Natural killer cell (primary cell): ENCODE data around the gene NFATC3. TPM values are rescaled to one million over a fixed set of nuclear protein-coding genes. Genes with fewer than 3 reads are reported as not detected.
"Not testable (repeated sequence)": the region's sequence is repeated elsewhere in the genome, so short reads cannot be mapped to it uniquely, and the experiment has no call there.

Source experiments
- ATAC-seq, 3 donors: fragments of 150-1000 bp in 2 of 3; fragments of 200-7000 bp in 1 of 3; cut with Tn5 transposase; 1 replicate in 1 of 3; 2 replicates in 2 of 3; pipeline ENCODE4 v1.10.0; 2021; ENCODE audit warnings: mild to moderate bottlenecking in 2 of 3, moderate library complexity in 2 of 3
- DNase-seq, 2 donors: peaks; one replicate each; pipeline versions ENCODE4 v3.0.0 to v3.0.0-alpha.2; 2013 to 2021; ENCODE audit warnings: mixed read lengths in 1 of 2
- H3K27ac ChIP-seq: one replicate; pipeline ENCODE4 v1.5.1; 2013; ENCODE audit warnings: mild to moderate bottlenecking, low read length
- H3K27me3 ChIP-seq: one replicate; pipeline ENCODE4 v1.6.1; 2013; ENCODE audit warnings: low read length; ENCODE audit not compliant: control insufficient read depth, insufficient read depth
- H3K36me3 ChIP-seq: one replicate; pipeline ENCODE4 v1.6.1; 2013; ENCODE audit warnings: low read length; ENCODE audit not compliant: control insufficient read depth, insufficient read depth
- H3K4me1 ChIP-seq: one replicate; pipeline ENCODE4 v1.6.1; 2013; ENCODE audit warnings: low read length; ENCODE audit not compliant: control insufficient read depth, insufficient read depth
- H3K4me3 ChIP-seq: one replicate; pipeline ENCODE4 v1.5.1; 2013; ENCODE audit warnings: low read length
- H3K9me3 ChIP-seq: one replicate; pipeline ENCODE4 v1.6.1; 2013; ENCODE audit warnings: low read length; ENCODE audit not compliant: control insufficient read depth, insufficient read depth
- H3K27ac Mint-ChIP-seq, 2 donors: one replicate each; pipeline ENCODE4 v1.8.0; 2022; ENCODE audit warnings: mild to moderate bottlenecking in 2 of 2, mixed read lengths in 2 of 2, moderate library complexity in 1 of 2
- H3K27me3 Mint-ChIP-seq, 2 donors: one replicate each; pipeline ENCODE4 v1.8.0; 2022; ENCODE audit warnings: low read depth in 2 of 2, mixed read lengths in 2 of 2
- H3K36me3 Mint-ChIP-seq: one replicate; pipeline ENCODE4 v1.8.0; 2022; ENCODE audit warnings: mixed read lengths
- H3K4me1 Mint-ChIP-seq, 2 donors: one replicate each; pipeline ENCODE4 v1.8.0; 2022; ENCODE audit warnings: mixed read lengths in 2 of 2
- H3K4me3 Mint-ChIP-seq: one replicate; pipeline ENCODE4 v1.8.0; 2022; ENCODE audit warnings: mild to moderate bottlenecking, moderate library complexity, mixed read lengths
- H3K9me3 Mint-ChIP-seq, 2 donors: one replicate each; pipeline ENCODE4 v1.8.0; 2022; ENCODE audit warnings: mixed read lengths in 2 of 2
- CTCF ChIP-seq: fragments of 200-600 bp; IDR thresholded peaks from one replicate; pipeline ENCODE4 v1.8.0; 2022; ENCODE audit warnings: antibody characterized with exemption
- WGBS: methylation state at CpG from one replicate; pipeline ENCODE4 v1.1.7; 2013; ENCODE audit warnings: missing lambda C conversion rate; ENCODE audit not compliant: insufficient coverage; 5-methylcytosine and 5-hydroxymethylcytosine counted together
- intact Hi-C: fragments of 100-400 bp; cut with micrococcal nuclease; formaldehyde crosslinking; loops from one replicate; pipeline ENCODE4 v1.14.2; 2022
- total RNA-seq, 4 donors: library from RNA; stranded (reverse); fragments of 120-200 nt in 1 of 4; gene quantifications; one replicate each; pipeline versions ENCODE4 v1.2.3 to v1.2.4, GENCODE V29; 2013 to 2022

Gene NFATC3
- total RNA-seq, 3 donors from 2014 or later (not counting 1 experiment from before 2014, with no cell fraction given), result 241 to 282 (median 263) TPM

GRCh38 chr16:68097088-68097487, 11.9 kb downstream of the NFATC3 start:
- no peak for ATAC-seq
- no peaks in the 10 kb centered on the region for H3K36me3 Mint-ChIP-seq
- no peaks in the 10 kb centered on the region for H3K27me3 ChIP-seq
- no peak overlapping the region for H3K4me3 ChIP-seq
- peaks cover 50% of the 10 kb centered on the region for H3K4me1 ChIP-seq
- no peaks in the 10 kb centered on the region for H3K36me3 ChIP-seq
- H3K4me1 Mint-ChIP-seq, result peaks cover 68 to 73% of the 10 kb centered on the region in 2 donors
- intact Hi-C loops, result loop anchor here (10.0 kb wide), 1 partner anchor 48 kb away; no protein-coding TSS in a partner anchor
- peak overlapping the region; percentile 15 for H3K4me3 Mint-ChIP-seq
- H3K27ac ChIP-seq, result no peak overlapping the region
- no peaks in the 10 kb centered on the region for H3K27me3 Mint-ChIP-seq
- no peaks in the 10 kb centered on the region for H3K9me3 ChIP-seq
- no peaks in the 10 kb centered on the region for H3K9me3 Mint-ChIP-seq
- peak overlapping the region; percentile 66 to 89 for H3K27ac Mint-ChIP-seq
- no peak for TF ChIP-seq CTCF
- no peak for DNase-seq

DNA sequence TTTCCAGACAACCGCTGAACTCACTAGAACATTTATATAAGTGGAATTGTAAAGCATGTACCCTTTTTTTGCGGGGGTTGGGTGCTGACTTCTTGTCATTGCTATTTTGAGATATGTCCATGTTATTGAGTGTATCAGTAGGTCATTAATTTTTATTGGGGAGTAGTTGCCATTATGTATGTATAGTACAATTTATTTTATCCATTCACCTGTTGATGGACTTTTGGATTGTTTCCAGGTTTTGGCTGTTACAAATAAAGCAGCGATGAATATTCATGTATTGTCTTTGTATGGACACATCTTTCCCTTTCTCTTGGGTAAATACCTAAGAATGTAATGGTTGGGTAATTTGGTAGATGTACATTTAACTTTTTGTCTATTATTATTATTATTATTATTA, 12.7 kb downstream of the NFATC3 start:
- WGBS, result 100% methylated on average over 1 of the region's 3 CpGs
- Histone ChIP-seq H3K9me3 (no peaks in the 10 kb centered on the region), H3K4me3 (no peak overlapping the region), H3K27me3 (no peaks in the 10 kb centered on the region), H3K36me3 (no peaks in the 10 kb centered on the region), H3K27ac (no peak overlapping the region), H3K4me1 (peaks cover 46% of the 10 kb centered on the region)
- Mint-ChIP-seq H3K36me3 (no peaks in the 10 kb centered on the region), H3K27ac (peak overlapping the region; percentile 66 to 89), H3K9me3 (no peaks in the 10 kb centered on the region), H3K4me1 (peaks cover 71 to 77% of the 10 kb centered on the region in 2 donors), H3K27me3 (no peaks in the 10 kb centered on the region), H3K4me3 (no peak overlapping the region)
- ATAC-seq (no peak), DNase-seq (no peak)
- TF ChIP-seq CTCF, result no peak
- intact Hi-C loops, result loop anchor here (10.0 kb wide), 1 partner anchor 47 kb away; no protein-coding TSS in a partner anchor

GRCh38 chr16:68100488-68100887, 15.3 kb downstream of the NFATC3 start:
- peaks cover 45% of the 10 kb centered on the region for H3K4me1 ChIP-seq
- no peaks in the 10 kb centered on the region for H3K36me3 ChIP-seq
- 67% methylated on average over 4 of the region's 4 CpGs for WGBS
- H3K27ac ChIP-seq, result peak overlapping the region; percentile 0
- no peak for TF ChIP-seq CTCF
- intact Hi-C loops, result no loop called here
- H3K27ac Mint-ChIP-seq, result peak overlapping the region; percentile 80 to 81
- H3K27me3 ChIP-seq, result no peaks in the 10 kb centered on the region
- ATAC-seq (peak; percentile 63 to 69 (median 68)), DNase-seq (no peak)
- H3K4me3 ChIP-seq, result no peak overlapping the region
- no peaks in the 10 kb centered on the region for H3K9me3 Mint-ChIP-seq
- no peaks in the 10 kb centered on the region for H3K27me3 Mint-ChIP-seq
- H3K36me3 Mint-ChIP-seq, result no peaks in the 10 kb centered on the region
- H3K4me1 Mint-ChIP-seq, result peaks cover 76 to 79% of the 10 kb centered on the region in 2 donors
- peak overlapping the region; percentile 68 for H3K4me3 Mint-ChIP-seq
- H3K9me3 ChIP-seq, result no peaks in the 10 kb centered on the region

DNA sequence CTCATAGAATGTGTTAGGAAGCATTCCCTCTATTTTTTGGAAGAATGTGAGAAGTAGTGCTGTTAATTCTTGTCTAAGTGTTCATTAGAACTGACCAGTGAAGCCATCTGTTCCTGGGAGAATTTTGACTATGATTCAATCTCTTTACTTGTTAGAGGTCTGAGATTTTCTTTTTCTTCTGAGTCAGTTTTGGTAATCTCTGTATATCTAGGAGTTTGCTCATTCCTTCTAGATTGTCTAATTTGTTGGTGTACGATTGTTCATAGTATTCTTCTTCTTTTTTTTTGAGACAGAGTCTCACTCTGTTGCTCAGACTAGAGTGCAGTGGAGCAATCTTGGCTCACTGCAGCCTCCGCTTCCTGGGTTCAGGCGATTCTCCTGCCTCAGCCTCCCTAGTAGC, 20.4 kb downstream of the NFATC3 start:
- Histone ChIP-seq H3K4me1 (peaks cover 37% of the 10 kb centered on the region), H3K36me3 (no peaks in the 10 kb centered on the region), H3K27ac (no peak overlapping the region), H3K4me3 (no peak overlapping the region), H3K27me3 (no peaks in the 10 kb centered on the region), H3K9me3 (no peaks in the 10 kb centered on the region)
- ATAC-seq (no peak), DNase-seq (no peak)
- intact Hi-C loops, result no loop called here
- Mint-ChIP-seq H3K27ac (peak overlapping the region; percentile 80 to 81), H3K4me3 (peak overlapping the region; percentile 69), H3K9me3 (peaks cover 2% of the 10 kb centered on the region in 2 donors), H3K4me1 (peaks cover 88 to 97% of the 10 kb centered on the region in 2 donors), H3K36me3 (peaks cover 3% of the 10 kb centered on the region), H3K27me3 (no peaks in the 10 kb centered on the region)
- TF ChIP-seq CTCF, result no peak
- WGBS, result 100% methylated on average over 2 of the region's 3 CpGs

DNA sequence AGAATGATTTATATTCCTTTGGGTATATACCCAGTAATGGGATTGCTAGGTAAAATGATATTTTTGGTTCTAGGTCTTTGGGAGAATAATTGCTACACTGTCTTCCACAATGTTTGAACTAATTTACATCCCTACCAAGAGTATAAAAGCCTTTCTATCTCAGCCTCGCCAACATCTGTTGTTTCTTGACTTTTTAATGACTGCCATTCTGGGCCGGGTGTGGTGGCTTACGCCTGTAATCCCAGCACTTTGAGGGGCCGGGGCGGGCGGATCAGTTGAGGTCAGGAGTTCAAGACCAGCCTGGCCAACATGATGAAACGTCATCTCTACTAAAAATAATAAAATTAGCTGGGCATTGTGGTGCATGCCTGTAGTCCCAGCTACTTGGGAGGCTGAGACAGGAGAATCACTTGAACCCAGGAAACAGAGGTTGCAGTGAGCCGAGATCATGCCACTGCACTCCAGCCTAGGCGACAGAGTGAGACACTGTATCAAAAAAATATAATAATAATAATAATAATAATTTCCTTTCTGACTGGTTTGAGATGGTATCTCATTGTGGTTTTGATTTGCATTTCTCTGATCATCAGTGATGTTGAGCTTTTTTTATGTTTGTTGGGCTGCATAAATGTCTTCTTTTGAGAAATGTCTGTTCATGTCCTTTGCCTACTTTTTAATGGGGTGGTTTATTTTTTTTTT, 22.2 kb downstream of the NFATC3 start:
- H3K27me3 Mint-ChIP-seq, H3K27me3 ChIP-seq, DNase-seq, ATAC-seq, H3K27ac ChIP-seq, H3K9me3 ChIP-seq, H3K36me3 ChIP-seq, intact Hi-C loops, H3K4me3 ChIP-seq, H3K9me3 Mint-ChIP-seq: not testable (repeated sequence)
- peaks cover 27% of the 10 kb centered on the region for H3K4me1 ChIP-seq
- peak overlapping the region; percentile 61 for H3K4me3 Mint-ChIP-seq
- WGBS, result 72% methylated on average over 7 of the region's 9 CpGs
- H3K4me1 Mint-ChIP-seq, result peaks cover 87 to 95% of the 10 kb centered on the region in 2 donors
- peaks cover 14% of the 10 kb centered on the region for H3K36me3 Mint-ChIP-seq
- H3K27ac Mint-ChIP-seq, result peak overlapping the region; percentile 80 to 88
